Fibroblast of skin of right quadriceps (primary cell): ENCODE results near the gene ZNF688.
"Not testable (repeated sequence)": the region's sequence is repeated elsewhere in the genome, so short reads cannot be mapped to it uniquely, and the experiment has no call there.

Experiments used
- DNase-seq: peaks from one replicate; pipeline ENCODE4 v3.0.0-alpha.2; 2013

Gene ZNF688

DNA sequence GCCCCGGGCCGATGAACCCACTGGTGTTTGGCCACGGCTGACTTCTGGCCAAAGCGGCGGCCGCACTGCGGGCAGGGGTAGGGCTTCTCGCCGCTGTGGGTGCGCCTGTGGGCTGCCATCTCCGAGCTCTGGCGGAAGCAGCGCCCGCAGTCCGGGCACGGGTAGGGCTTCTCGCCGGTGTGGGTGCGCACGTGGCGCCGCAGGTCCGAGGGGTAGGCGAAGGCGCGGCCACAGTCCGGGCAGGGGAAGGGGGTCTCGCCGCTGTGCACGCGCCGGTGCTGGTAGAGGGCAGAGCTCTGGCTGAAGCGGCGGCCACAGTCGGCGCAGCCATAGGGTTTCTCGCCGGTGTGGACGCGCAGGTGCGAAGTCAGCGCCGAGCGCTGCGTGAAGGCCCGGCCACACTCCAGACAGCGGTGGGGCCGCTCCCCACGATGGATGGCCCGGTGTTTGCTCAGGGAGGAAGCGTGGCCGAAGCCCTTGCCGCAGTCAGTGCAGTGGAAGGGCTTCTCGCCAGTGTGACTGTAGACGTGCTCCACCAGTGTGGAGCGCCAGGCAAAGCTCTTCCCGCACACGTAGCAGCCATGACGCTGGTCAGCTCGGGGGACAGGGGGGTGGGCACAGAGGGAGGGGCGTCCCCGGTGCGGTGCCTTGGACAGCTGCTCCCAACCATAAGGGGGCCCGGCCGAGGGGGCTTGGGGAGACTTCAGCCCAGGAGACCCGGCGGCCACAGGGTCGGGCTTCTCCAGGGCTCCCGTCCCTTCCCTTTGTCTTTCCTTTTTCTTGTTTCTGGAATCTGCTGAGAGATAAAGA lies 16.0 kb downstream of the ZNF688 start:
- DNase-seq = no peak

GRCh38 chr16:30554557-30555314 lies 16.8 kb downstream of the ZNF688 start:
- DNase-seq = no peak

- DNase-seq = no peak
These were observed 18.1 kb downstream of the ZNF688 start for GRCh38 chr16:30553393-30553899.

DNA sequence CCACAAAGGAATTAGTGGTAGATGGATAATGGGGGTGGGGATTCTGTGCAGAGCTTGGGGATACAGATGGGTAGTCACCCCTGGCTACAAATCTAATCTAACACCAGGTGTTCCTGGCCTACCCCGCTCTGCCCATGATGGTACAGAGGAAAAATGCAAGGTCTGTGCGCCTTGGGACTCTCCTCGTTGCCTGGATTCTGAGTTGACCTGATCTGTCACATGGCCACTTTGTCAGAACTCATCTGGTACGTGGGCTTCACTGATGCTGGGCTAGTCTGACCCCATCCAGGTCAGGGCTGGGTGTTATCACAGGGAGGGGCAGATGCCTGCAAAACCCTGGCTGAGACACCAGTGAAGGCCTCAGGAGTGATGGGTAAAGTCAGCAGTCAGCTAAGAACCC lies 18.6 kb downstream of the ZNF688 start:
- no peak for DNase-seq

DNA sequence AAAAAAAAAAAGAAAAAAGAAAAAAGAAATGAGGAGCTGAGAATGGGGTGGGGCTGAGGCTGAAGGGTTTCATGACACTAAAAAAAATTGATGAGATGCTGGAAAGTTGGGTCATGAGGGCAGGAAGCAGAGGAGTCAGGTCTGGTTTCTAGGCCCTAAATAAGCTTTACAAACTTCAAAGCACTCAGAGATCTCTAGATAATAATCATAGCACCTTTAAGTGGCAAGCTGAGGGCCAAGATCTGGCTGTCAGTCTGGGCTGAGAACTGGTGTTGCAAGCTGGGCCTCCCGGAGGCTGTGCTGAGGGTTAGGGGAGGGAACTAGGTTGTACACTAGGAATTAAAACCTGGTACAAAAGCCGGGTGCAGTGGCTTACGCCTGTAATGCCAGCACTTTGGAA lies 19.7 kb downstream of the ZNF688 start:
- DNase-seq = no peak

DNA sequence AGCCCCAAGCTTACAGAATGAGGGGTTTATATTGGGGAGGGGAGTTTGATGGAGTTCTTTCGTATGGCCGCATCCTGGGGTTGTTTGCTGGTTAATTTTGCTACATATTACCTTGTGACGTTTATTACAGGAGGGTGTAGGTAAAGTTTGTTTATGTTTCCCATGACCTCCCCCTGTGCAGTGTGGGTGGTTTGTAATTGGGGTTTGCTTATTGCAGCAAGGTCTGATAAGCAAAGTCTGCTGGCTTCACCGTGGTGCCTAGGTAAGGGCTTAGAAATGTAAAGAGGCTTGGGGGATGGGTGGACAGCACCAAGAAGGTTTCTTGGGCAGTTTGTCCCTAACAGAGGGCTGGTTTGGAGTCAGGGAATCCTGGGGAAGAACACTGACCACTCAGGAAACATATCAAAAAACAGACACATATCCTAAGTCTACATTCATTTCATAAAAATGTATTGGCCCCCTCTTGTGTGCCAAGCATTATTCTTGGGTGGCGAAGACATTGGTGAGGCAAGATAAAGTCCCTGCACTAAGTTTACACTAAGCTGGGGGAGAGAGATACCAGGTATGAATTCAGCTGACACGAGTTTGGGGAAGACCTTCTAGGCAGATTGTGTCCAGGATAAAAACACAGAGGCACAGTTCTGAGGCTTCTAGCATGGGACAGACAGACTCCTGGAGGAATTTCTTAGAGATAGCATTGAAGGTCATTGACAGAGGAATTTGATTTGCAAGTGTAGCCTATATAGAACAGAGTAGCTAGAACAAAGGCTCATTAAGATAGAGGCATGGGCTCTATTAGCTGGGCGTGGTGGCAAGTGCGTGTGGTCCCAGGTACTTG lies 22.9 kb downstream of the ZNF688 start:
- DNase-seq = no peak

GRCh38 chr16:30546115-30546514 lies 25.4 kb downstream of the ZNF688 start:
- no peak for DNase-seq

GRCh38 chr16:30543067-30543466 lies 28.4 kb downstream of the ZNF688 start:
- no peak for DNase-seq

DNA sequence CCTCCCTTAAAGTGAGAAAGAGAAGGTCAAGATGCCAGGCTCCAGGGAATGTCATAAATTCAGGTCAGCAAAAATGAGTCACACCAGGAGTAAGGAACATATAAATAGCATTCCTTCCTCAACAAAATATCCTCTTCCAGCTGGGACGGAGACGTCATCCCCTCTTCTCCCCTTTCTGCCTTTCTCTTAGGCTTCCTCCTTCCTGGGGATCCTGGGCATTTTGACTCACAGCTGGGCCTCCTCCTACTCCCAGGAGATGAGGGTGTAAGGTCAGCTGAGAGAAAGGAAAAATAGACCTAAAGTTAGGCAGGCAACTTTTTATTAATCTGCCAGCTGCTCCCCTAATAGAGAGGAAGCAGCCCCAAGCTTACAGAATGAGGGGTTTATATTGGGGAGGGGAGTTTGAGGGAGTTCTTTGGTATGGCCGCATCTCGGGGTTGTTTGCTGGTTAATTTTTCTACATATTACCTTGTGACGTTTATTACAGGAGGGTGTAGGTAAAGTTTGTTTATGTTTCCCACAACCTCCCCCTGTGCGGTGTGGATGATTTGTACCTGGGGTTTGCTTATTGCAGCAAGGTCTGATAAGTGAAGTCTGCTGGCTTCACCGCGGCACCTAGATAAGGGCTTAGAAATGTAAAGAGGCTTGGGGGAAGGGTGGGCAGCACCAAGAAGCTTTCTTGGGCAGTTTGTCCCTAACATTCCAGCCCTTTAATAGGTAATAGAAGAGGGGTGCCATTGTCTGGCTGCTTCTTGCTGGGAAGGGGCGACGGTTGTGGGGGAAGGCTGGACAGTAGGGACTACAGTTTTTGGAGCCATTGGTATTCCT lies 29.8 kb downstream of the ZNF688 start:
- DNase-seq = peak; percentile 65

DNA sequence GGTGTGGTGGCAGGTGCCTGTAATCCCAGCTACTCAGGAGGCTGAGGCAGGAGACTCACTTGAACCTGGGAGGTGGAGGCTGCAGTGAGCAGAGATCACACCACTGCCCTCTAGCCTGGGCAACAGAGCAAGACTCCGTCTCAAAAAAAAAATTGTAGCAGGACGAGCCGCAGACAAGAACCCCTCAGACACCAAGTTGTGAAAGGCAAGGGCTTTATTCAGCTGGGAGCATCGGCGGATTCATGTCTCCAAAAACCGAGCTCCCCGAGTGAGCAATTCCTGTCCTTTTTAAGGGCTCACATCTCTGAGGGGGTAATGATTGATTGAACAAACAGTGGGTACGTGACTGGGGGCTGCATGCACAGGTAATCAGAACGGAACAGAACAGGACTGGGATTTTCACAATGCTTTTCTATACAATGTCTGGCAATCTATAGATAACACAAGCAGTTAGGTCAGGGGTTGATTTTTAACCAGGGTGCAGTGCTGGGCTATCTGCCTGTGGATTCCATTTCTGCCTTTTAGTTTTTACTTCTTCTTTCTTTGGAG lies 30.5 kb downstream of the ZNF688 start:
- not testable (repeated sequence) for DNase-seq

- DNase-seq = not testable (repeated sequence)
These were observed 31.5 kb downstream of the ZNF688 start for GRCh38 chr16:30539986-30540526.

- DNase-seq = no peak
These were observed 32.2 kb downstream of the ZNF688 start for GRCh38 chr16:30539000-30539964.

- DNase-seq = not testable (repeated sequence)
These were observed 35.0 kb downstream of the ZNF688 start for GRCh38 chr16:30536391-30537024.

- peak; percentile 68 for DNase-seq
These were observed 35.7 kb downstream of the ZNF688 start for GRCh38 chr16:30535777-30536190.

GRCh38 chr16:30535106-30535776 lies 36.3 kb downstream of the ZNF688 start:
- DNase-seq = no peak

DNA sequence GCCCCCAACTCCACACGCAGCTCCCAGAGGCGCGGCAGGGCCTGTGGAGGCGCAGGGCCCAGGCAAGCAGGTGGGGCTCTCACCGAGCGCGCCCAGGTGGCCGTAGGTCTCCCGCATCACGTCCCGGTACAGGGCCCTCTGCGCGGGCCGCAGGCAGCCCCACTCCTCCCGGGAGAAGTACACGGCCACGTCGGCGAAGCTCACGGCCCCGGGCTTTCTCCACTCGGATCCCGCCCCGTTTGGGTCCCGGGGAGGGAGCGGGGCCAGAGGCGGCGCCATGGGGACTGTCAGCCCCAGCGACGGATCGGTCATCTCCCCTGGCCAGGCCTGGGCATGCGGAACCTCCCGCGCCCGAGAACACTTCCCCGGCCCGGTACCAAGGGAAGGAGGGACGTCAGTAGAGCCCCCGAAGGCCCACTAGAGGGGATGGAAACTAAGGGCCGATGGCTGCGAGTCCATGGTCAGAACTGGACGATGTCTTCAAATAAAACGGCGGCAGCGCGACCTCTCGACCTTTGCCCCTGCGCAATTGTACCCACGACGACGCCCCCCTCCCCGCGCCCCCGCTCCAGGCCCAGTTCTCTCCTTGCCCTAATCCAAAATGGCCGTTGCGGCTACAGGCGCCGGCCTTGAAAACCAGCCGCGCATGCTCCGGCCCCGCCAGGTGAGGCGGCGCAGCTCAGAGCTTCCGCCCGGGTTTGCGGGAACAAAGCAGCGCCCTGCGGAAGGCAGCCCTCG lies 37.0 kb downstream of the ZNF688 start, which contains the start of gene ZNF747:
TSS of gene ZNF747 (minus strand) at position 491 of the 738 bp plus-strand sequence. CDS start at position 312, 179 bp downstream.
- DNase-seq = peak; percentile 84

- no peak for DNase-seq
These were observed 37.7 kb downstream of the ZNF688 start for GRCh38 chr16:30533748-30534367.

GRCh38 chr16:30533146-30533522 lies 38.4 kb downstream of the ZNF688 start:
- DNase-seq = no peak
